K562 (cell line): ENCODE data around the gene GAB2. TPM values are rescaled to one million over a fixed set of nuclear protein-coding genes. Genes with fewer than 3 reads are reported as not detected.
A peak's percentile ranks its signal among the peaks of the same experiment; 100 is the strongest.

Experiments
- DACH1 ChIP-seq: fragments of 450-650 bp; IDR thresholded peaks from 2 replicates; pipeline ENCODE4 v1.6.1; 2018; ENCODE audit not compliant: partially characterized antibody
- DMBX1 ChIP-seq: fragments of 250-450 bp; sonication (Bioruptor Pico); IDR thresholded peaks from 2 replicates; pipeline ENCODE4 v1.8.0; 2022; ENCODE audit warnings: inconsistent platforms, mild to moderate bottlenecking, moderate library complexity, borderline replicate concordance
- GABPB2 ChIP-seq: fragments of 250-450 bp; sonication (Bioruptor Pico); conservative IDR thresholded peaks from 2 replicates; pipeline ENCODE4 v1.5.1; 2021; ENCODE audit warnings: mild to moderate bottlenecking
- MAFK ChIP-seq: IDR thresholded peaks from 2 replicates; pipeline ENCODE4 v1.6.1; 2011; ENCODE audit warnings: low read length, improper control_type of control experiment
- MYNN ChIP-seq, 2 experiments: sonication (generic); formaldehyde crosslinking in 1 of 2; IDR thresholded peaks; 2 replicates each; pipeline versions ENCODE4 v1.5.0 to v1.6.1; 2016 to 2020; ENCODE audit warnings: antibody characterized with exemption in 1 of 2, missing genetic modification reagents in 1 of 2
- TARDBP ChIP-seq: fragments of 450-650 bp; IDR thresholded peaks from 2 replicates; pipeline ENCODE4 v1.6.1; 2016
- TCF7 ChIP-seq: sonication (generic); IDR thresholded peaks from 2 replicates; pipeline ENCODE4 v1.6.1; 2016; ENCODE audit warnings: antibody characterized with exemption, borderline replicate concordance
- ZNF140 ChIP-seq: fragments of 250-450 bp; sonication (Bioruptor Pico); IDR thresholded peaks from 2 replicates; pipeline ENCODE4 v1.8.0; 2021; ENCODE audit warnings: moderate library complexity, mild to moderate bottlenecking, inconsistent platforms
- ZNF717 ChIP-seq: fragments of 250-450 bp; sonication (Bioruptor Pico); IDR thresholded peaks from 2 replicates; pipeline ENCODE4 v1.5.0; 2021
- ZSCAN32 ChIP-seq: fragments of 450-650 bp; formaldehyde crosslinking; IDR thresholded peaks from 2 replicates; pipeline ENCODE4 v1.4.0; 2020; ENCODE audit warnings: mild to moderate bottlenecking, moderate library complexity
- ZZZ3 ChIP-seq: fragments of 450-650 bp; IDR thresholded peaks from 2 replicates; pipeline ENCODE4 v1.6.1; 2016; ENCODE audit warnings: antibody characterized with exemption, mild to moderate bottlenecking, moderate library complexity
- polyA plus RNA-seq, 8 experiments: library from polyadenylated mRNA; depleted of rRNA in 4 of 8; stranded (reverse) in 5 of 8; unstranded in 3 of 8; fragments of >200 nt; fragmentation: Nextera tagmentation in 2 of 8; fragmentation: Illumina TruSeq in 1 of 8; extraction: Ambion mirVana in 2 of 8; extraction: Trizol in 1 of 8; gene quantifications; 2 replicates each; pipeline versions ENCODE4 v1.2.1 to v1.2.3, GENCODE V29; 2011 to 2014; ENCODE audit warnings: inconsistent platforms in 1 of 8, missing spikeins in 1 of 8
- total RNA-seq, 7 experiments: library from RNA; depleted of rRNA in 6 of 7; stranded (reverse); fragments of >200 nt in 6 of 7; fragmentation: Illumina TruSeq in 2 of 7; extraction: Trizol in 2 of 7; gene quantifications; 2 replicates each; pipeline versions ENCODE4 v1.2.1 to v1.2.3, GENCODE V29; 2011 to 2021; ENCODE audit warnings: low replicate concordance in 1 of 7
- TF ChIP-seq, protein P1 (sequence below), 3 experiments: IDR thresholded peaks in 2 of 3; conservative IDR thresholded peaks in 1 of 3; 2 replicates each; pipeline ENCODE4 v1.5.1; 2011 to 2012; ENCODE audit warnings: low read length in 3 of 3, mild to moderate bottlenecking in 3 of 3, control low read depth in 2 of 3, improper control_type of control experiment in 1 of 3, inconsistent platforms in 1 of 3, low read depth in 1 of 3, mixed read lengths in 1 of 3, moderate library complexity in 1 of 3; ENCODE audit not compliant: insufficient read depth in 2 of 3
- TF ChIP-seq, protein P2 (sequence below): sonication (generic); formaldehyde crosslinking; IDR thresholded peaks from 2 replicates; pipeline ENCODE4 v1.8.0; 2022; ENCODE audit warnings: mild to moderate bottlenecking, missing genetic modification reagents
- TF ChIP-seq, protein P3 (sequence below), 2 experiments: fragments of 450-650 bp; formaldehyde crosslinking in 1 of 2; IDR thresholded peaks; 2 replicates each; pipeline versions ENCODE4 v1.4.0 to v1.6.1; 2014 to 2020; ENCODE audit warnings: mild to moderate bottlenecking in 2 of 2, borderline replicate concordance in 1 of 2, low read depth in 1 of 2
- TF ChIP-seq, protein P4 (sequence below), 2 experiments: fragments of 200-800 bp in 1 of 2; sonication (Bioruptor generic) in 1 of 2; sonication (generic) in 1 of 2; formaldehyde crosslinking in 1 of 2; IDR thresholded peaks in 1 of 2; conservative IDR thresholded peaks in 1 of 2; 2 replicates each; pipeline versions ENCODE4 v1.5.0 to v1.6.1; 2016 to 2020; ENCODE audit warnings: missing compliant biosample characterization in 1 of 2, missing genetic modification characterization in 1 of 2, missing genetic modification reagents in 1 of 2

Gene GAB2
- total and polyA plus RNA-seq, 9 of the 15 experiments (the other 6 are each of a cell fraction or from before 2014, with no cell fraction given), result 2.3 to 35.2 (median 16.1) TPM

DNA sequence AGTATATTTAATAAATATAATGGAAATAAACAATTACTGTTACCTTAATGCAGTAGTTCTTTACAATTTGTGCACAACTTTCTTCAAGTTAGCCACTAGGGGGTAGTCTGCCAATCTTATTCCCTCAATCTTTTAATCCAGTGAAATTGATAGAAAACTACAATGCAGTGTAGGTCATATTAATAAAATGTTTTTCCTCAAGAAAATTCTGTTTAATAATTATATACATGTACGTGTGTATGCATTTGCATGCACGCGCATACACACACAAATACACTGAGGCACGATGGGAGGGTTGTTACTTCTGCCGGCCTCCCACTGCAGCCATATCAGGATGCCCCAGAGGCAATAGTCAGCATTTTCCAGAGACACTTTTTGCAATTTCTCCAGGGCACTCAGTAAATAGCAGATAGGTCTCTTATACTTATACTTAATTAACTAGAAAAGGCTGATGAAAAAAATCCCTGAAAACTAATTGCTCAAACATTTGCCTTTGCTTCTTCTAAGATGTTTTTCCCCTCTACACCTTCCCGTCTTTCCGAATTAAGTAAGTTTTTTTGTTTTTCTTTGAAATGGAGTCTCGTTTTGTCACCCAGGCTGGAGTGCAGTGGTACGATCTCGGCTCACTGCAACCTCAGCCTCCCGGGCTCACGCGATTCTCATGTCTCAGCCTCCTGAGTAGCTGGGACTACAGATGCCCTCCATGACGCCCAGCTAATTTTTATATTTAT lies 3.1 kb downstream of the GAB2 start (continued):
- TF ChIP-seq, protein P1, sequence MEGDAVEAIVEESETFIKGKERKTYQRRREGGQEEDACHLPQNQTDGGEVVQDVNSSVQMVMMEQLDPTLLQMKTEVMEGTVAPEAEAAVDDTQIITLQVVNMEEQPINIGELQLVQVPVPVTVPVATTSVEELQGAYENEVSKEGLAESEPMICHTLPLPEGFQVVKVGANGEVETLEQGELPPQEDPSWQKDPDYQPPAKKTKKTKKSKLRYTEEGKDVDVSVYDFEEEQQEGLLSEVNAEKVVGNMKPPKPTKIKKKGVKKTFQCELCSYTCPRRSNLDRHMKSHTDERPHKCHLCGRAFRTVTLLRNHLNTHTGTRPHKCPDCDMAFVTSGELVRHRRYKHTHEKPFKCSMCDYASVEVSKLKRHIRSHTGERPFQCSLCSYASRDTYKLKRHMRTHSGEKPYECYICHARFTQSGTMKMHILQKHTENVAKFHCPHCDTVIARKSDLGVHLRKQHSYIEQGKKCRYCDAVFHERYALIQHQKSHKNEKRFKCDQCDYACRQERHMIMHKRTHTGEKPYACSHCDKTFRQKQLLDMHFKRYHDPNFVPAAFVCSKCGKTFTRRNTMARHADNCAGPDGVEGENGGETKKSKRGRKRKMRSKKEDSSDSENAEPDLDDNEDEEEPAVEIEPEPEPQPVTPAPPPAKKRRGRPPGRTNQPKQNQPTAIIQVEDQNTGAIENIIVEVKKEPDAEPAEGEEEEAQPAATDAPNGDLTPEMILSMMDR (IDR thresholded peaks at IDR 0.05 in 2 of 3, conservative IDR thresholded peaks at IDR 0.05 in 1 of 3; ENCODE audit: insufficient read depth in 2 of 3, low read depth in 1 of 3, low read length in 3 of 3), result peak; percentile 24 to 62 (median 61); a peak in 5 of 6 replicates
- TF ChIP-seq ZZZ3, result no peak
- TF ChIP-seq, protein P2, sequence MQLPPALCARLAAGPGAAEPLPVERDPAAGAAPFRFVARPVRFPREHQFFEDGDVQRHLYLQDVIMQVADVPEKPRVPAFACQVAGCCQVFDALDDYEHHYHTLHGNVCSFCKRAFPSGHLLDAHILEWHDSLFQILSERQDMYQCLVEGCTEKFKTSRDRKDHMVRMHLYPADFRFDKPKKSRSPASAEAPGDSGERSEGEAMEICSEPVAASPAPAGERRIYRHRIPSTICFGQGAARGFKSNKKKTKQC, result no peak
- no peak for TF ChIP-seq ZNF717
- TF ChIP-seq MAFK, result peak; percentile 50; the same call in 1 of the 2 replicates
- no peak for TF ChIP-seq DACH1
- TF ChIP-seq, protein P3, sequence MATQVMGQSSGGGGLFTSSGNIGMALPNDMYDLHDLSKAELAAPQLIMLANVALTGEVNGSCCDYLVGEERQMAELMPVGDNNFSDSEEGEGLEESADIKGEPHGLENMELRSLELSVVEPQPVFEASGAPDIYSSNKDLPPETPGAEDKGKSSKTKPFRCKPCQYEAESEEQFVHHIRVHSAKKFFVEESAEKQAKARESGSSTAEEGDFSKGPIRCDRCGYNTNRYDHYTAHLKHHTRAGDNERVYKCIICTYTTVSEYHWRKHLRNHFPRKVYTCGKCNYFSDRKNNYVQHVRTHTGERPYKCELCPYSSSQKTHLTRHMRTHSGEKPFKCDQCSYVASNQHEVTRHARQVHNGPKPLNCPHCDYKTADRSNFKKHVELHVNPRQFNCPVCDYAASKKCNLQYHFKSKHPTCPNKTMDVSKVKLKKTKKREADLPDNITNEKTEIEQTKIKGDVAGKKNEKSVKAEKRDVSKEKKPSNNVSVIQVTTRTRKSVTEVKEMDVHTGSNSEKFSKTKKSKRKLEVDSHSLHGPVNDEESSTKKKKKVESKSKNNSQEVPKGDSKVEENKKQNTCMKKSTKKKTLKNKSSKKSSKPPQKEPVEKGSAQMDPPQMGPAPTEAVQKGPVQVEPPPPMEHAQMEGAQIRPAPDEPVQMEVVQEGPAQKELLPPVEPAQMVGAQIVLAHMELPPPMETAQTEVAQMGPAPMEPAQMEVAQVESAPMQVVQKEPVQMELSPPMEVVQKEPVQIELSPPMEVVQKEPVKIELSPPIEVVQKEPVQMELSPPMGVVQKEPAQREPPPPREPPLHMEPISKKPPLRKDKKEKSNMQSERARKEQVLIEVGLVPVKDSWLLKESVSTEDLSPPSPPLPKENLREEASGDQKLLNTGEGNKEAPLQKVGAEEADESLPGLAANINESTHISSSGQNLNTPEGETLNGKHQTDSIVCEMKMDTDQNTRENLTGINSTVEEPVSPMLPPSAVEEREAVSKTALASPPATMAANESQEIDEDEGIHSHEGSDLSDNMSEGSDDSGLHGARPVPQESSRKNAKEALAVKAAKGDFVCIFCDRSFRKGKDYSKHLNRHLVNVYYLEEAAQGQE (IDR thresholded peaks at IDR 0.05; ENCODE audit: borderline replicate concordance), result no peak; the same call in 1 of the 2 replicates
- TF ChIP-seq, protein P3 (CRISPR knock-in tag; IDR thresholded peaks at IDR 0.05; ENCODE audit: low read depth), result no peak
- no peak for TF ChIP-seq ZNF140 (CRISPR knock-in tag)
- TF ChIP-seq, protein P4, sequence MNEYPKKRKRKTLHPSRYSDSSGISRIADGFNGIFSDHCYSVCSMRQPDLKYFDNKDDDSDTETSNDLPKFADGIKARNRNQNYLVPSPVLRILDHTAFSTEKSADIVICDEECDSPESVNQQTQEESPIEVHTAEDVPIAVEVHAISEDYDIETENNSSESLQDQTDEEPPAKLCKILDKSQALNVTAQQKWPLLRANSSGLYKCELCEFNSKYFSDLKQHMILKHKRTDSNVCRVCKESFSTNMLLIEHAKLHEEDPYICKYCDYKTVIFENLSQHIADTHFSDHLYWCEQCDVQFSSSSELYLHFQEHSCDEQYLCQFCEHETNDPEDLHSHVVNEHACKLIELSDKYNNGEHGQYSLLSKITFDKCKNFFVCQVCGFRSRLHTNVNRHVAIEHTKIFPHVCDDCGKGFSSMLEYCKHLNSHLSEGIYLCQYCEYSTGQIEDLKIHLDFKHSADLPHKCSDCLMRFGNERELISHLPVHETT (CRISPR knock-in tag; conservative IDR thresholded peaks at IDR 0.05 in 1 of 2, IDR thresholded peaks at IDR 0.05 in 1 of 2), result no peak
- no peak for TF ChIP-seq GABPB2 (CRISPR knock-in tag)
- TF ChIP-seq TCF7, result no peak
- no peak for TF ChIP-seq DMBX1 (CRISPR knock-in tag)
- TF ChIP-seq ZSCAN32, result no peak
- TF ChIP-seq TARDBP, result no peak
- no peak for TF ChIP-seq MYNN (IDR thresholded peaks at IDR 0.05)
- TF ChIP-seq MYNN (CRISPR knock-in tag; IDR thresholded peaks at IDR 0.05), result no peak
